Testis (tissue), 3 donors: ENCODE results near the gene BABAM2. TPM values are rescaled to one million over a fixed set of nuclear protein-coding genes. Genes with fewer than 3 reads are reported as not detected.

Source experiments
- DNase-seq: peaks from one replicate; pipeline ENCODE4 v3.0.0-alpha.2; 2019
- H3K27ac ChIP-seq, 2 donors: fragments of 200-600 bp; sonication (generic); one replicate each; pipeline ENCODE4 v1.5.1; 2019
- H3K27me3 ChIP-seq: fragments of 200-600 bp; sonication (generic); one replicate; pipeline ENCODE4 v1.5.1; 2019
- H3K36me3 ChIP-seq: fragments of 200-600 bp; sonication (generic); one replicate; pipeline ENCODE4 v1.5.1; 2017; ENCODE audit warnings: low read depth; ENCODE audit errors: missing control alignments
- H3K4me1 ChIP-seq: fragments of 200-600 bp; sonication (generic); one replicate; pipeline ENCODE4 v1.5.1; 2019
- H3K4me3 ChIP-seq, 2 donors: fragments of 200-600 bp; sonication (generic); one replicate each; pipeline ENCODE4 v1.5.1; 2017 to 2019
- H3K9me3 ChIP-seq: fragments of 200-600 bp; sonication (generic); one replicate; pipeline ENCODE4 v1.5.1; 2017
- POLR2A ChIP-seq: fragments of 450-650 bp; IDR thresholded peaks from one replicate; pipeline ENCODE4 v1.6.1; 2017; ENCODE audit warnings: antibody characterized with exemption, mild to moderate bottlenecking, moderate library complexity
- whole genome bisulfite sequencing, 2 donors: methylation state at CpG; one replicate each; pipeline ENCODE4 v1.1.5; 2018; 5-methylcytosine and 5-hydroxymethylcytosine counted together
- intact Hi-C: fragments of 100-400 bp; cut with DNase I; formaldehyde crosslinking; loops from one replicate; pipeline ENCODE4 v1.15.1; 2023; ENCODE audit warnings: low total_unique reads
- polyA plus RNA-seq: library from polyadenylated mRNA; stranded (reverse); fragments of 350-450 nt; fragmentation: Illumina TruSeq; extraction: RNeasy Lipid Tissue Mini Kit (QIAGEN cat#74804); gene quantifications from one replicate; pipeline ENCODE4 v1.2.3, GENCODE V29; 2014; ENCODE audit warnings: low read depth, low replicate concordance; ENCODE audit not compliant: insufficient read depth
- total RNA-seq, 2 donors: library from RNA; depleted of rRNA; stranded (reverse); fragments of >200 nt; gene quantifications; one replicate each; pipeline ENCODE4 v1.2.3, GENCODE V29; 2016
- TF ChIP-seq, protein P1 (sequence below), 3 experiments: fragments of 450-650 bp in 2 of 3; fragments of 200-600 bp in 1 of 3; sonication (generic) in 1 of 3; IDR thresholded peaks; one replicate each; pipeline ENCODE4 v1.5.1; 2016 to 2019; ENCODE audit warnings: antibody characterized with exemption in 3 of 3, mild to moderate bottlenecking in 2 of 3, moderate library complexity in 1 of 3

BABAM2 gene
- total and polyA plus RNA-seq, 3 donors from 2014 or later: 49.2 to 70.6 (median 59.1) TPM

GRCh38 chr2:28063492-28063962 lies 173.0 kb downstream of the BABAM2 start:
- no peaks in the 10 kb centered on the region for H3K4me1 ChIP-seq
- H3K36me3 ChIP-seq: no peaks in the 10 kb centered on the region
- H3K27ac ChIP-seq: no peak overlapping the region
- intact Hi-C loops: no loop called here
- TF ChIP-seq POLR2A: no peak
- TF ChIP-seq, protein P1, sequence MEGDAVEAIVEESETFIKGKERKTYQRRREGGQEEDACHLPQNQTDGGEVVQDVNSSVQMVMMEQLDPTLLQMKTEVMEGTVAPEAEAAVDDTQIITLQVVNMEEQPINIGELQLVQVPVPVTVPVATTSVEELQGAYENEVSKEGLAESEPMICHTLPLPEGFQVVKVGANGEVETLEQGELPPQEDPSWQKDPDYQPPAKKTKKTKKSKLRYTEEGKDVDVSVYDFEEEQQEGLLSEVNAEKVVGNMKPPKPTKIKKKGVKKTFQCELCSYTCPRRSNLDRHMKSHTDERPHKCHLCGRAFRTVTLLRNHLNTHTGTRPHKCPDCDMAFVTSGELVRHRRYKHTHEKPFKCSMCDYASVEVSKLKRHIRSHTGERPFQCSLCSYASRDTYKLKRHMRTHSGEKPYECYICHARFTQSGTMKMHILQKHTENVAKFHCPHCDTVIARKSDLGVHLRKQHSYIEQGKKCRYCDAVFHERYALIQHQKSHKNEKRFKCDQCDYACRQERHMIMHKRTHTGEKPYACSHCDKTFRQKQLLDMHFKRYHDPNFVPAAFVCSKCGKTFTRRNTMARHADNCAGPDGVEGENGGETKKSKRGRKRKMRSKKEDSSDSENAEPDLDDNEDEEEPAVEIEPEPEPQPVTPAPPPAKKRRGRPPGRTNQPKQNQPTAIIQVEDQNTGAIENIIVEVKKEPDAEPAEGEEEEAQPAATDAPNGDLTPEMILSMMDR (IDR thresholded peaks at IDR 0.05): no peak
- H3K27me3 ChIP-seq: no peaks in the 10 kb centered on the region
- no peak for DNase-seq
- no peaks in the 10 kb centered on the region for H3K9me3 ChIP-seq
- no peak overlapping the region for H3K4me3 ChIP-seq

GRCh38 chr2:28067602-28068001 lies 177.1 kb downstream of the BABAM2 start:
- Histone ChIP-seq H3K9me3 (no peaks in the 10 kb centered on the region), H3K27ac (no peak overlapping the region), H3K27me3 (no peaks in the 10 kb centered on the region), H3K36me3 (no peaks in the 10 kb centered on the region), H3K4me1 (no peaks in the 10 kb centered on the region), H3K4me3 (no peak overlapping the region)
- WGBS, 2 donors: 90 to 93% methylated on average over 1 of the region's 1 CpG
- intact Hi-C loops: no loop called here
- DNase-seq: no peak
- no peak for TF ChIP-seq POLR2A
- TF ChIP-seq, protein P1 (IDR thresholded peaks at IDR 0.05): no peak

- intact Hi-C loops: no loop called here
- no peaks in the 10 kb centered on the region for H3K36me3 ChIP-seq
- 90 to 91% methylated on average over 2 of the region's 2 CpGs for WGBS, 2 donors
- H3K4me1 ChIP-seq: no peaks in the 10 kb centered on the region
- no peak for TF ChIP-seq POLR2A
- TF ChIP-seq, protein P1 (IDR thresholded peaks at IDR 0.05): no peak
- no peaks in the 10 kb centered on the region for H3K27me3 ChIP-seq
- no peak for DNase-seq
- H3K4me3 ChIP-seq: no peak overlapping the region
- H3K27ac ChIP-seq: no peak overlapping the region
- H3K9me3 ChIP-seq: no peaks in the 10 kb centered on the region
Measured at GRCh38 chr2:28068088-28068487, 177.6 kb downstream of the BABAM2 start.

GRCh38 chr2:28068527-28068926 lies 178.0 kb downstream of the BABAM2 start:
- Histone ChIP-seq H3K4me1 (no peaks in the 10 kb centered on the region), H3K27ac (no peak overlapping the region), H3K27me3 (no peaks in the 10 kb centered on the region), H3K9me3 (no peaks in the 10 kb centered on the region), H3K4me3 (no peak overlapping the region), H3K36me3 (no peaks in the 10 kb centered on the region)
- TF ChIP-seq POLR2A: no peak
- TF ChIP-seq, protein P1 (IDR thresholded peaks at IDR 0.05): no peak
- no peak for DNase-seq
- 95 to 98% methylated on average over 5 of the region's 5 CpGs for whole genome bisulfite sequencing, 2 donors
- intact Hi-C loops: no loop called here

- WGBS, 2 donors: 39 to 40% methylated on average over 5 of the region's 5 CpGs
- Histone ChIP-seq H3K9me3 (no peaks in the 10 kb centered on the region), H3K27ac (no peak overlapping the region), H3K27me3 (no peaks in the 10 kb centered on the region), H3K36me3 (no peaks in the 10 kb centered on the region), H3K4me3 (no peak overlapping the region), H3K4me1 (no peaks in the 10 kb centered on the region)
- intact Hi-C loops: no loop called here
- no peak for TF ChIP-seq POLR2A
- TF ChIP-seq, protein P1 (IDR thresholded peaks at IDR 0.05): no peak
- no peak for DNase-seq
Measured at GRCh38 chr2:28071221-28071620, 180.7 kb downstream of the BABAM2 start.
